ENCODE results near the gene KRTAP5-1. TPM values are rescaled to one million over a fixed set of nuclear protein-coding genes. Genes with fewer than 3 reads are reported as not detected.

Gene KRTAP5-1
- total RNA-seq, 4 donors from 2014 or later = not detected

DNA sequence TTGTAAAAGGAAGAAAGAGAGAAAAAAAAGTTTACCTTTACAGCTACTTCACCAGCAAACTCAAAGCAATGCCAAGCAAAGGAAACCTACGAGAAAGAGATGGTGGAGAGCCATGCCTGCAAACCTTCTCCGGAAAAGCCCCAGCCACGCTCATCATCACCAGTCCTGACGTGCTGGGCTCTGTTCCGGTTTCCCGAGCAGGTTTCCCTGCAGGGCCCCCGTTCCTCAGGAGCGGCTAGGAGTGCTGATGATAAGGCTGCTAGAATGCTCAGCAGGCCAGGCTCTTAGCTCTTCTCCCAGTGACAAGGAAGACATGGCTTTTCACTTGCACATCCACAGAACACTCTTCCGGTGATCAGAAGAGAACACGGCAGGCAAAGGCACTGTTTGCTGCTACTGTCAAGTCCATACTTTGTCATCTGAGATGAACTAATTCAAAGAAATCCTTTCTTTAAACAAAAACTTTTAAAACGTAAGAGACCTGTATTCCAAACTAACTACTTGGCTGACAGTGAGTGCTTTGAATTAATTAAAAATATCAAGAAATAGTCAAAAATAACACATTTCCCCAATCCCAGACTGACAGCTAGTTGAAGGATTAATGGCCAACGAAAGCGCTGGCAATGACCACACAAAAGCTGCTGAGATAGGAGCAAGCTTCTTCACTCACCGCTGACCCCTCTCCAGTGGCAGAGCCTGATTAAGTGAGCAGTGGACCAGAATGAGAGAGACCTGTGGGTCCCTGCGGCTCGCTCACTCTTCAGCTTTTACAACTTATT lies 48.8 kb downstream of the KRTAP5-1 start:
- DNase-seq (ENCODE audit: low spot score) (no peak), ATAC-seq (ENCODE audit: low FRiP score) (no peak)
- no peak for TF ChIP-seq CTCF (IDR thresholded peaks at IDR 0.05)

DNA sequence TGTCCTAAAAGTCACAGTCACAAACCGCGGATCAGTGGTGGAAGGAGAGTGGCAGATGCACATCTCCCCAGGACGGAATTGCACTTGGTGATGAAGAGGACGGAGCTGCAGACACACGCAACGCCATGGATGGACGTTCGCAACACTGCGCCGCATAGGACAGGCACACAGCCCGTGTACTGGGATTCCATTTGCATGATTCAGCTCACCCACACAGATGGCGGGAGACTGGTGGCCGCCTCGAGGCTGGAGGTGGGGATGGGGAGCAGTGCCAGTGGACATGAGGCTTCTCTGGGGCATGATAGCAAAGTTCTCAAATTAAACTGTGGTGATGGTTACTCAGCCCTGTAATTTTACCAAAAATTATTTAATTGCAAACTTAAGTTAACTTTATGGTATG lies 50.4 kb downstream of the KRTAP5-1 start:
- ATAC-seq (ENCODE audit: low FRiP score) (no peak), DNase-seq (ENCODE audit: low spot score) (no peak)
- no peak for TF ChIP-seq CTCF (IDR thresholded peaks at IDR 0.05)

Other genes starting within 250 kb of the KRTAP5-1 start
- gene BRSK2, start 195.3 kb downstream of the KRTAP5-1 start, total RNA-seq = 1 to 10 TPM in 1 of 4 donors, under 1 TPM in 2, not detected in 1; 0.72 to 1.6 (median 0.82) TPM
- 10 to 100 TPM; 27.3 to 64.9 (median 34.1) TPM for gene MOB2, start 98.5 kb downstream of the KRTAP5-1 start, total RNA-seq
- 1 to 10 TPM in 3 of 4 donors, under 1 TPM in 1; 0.47 to 5.6 (median 4.0) TPM for gene DUSP8, start 13.0 kb downstream of the KRTAP5-1 start, total RNA-seq
- not detected for gene KRTAP5-2, start 13.0 kb upstream of the KRTAP5-1 start, total RNA-seq
- gene KRTAP5-3, start 23.2 kb upstream of the KRTAP5-1 start, total RNA-seq = not detected
- not detected for gene KRTAP5-4, start 36.9 kb upstream of the KRTAP5-1 start, total RNA-seq
- not detected for gene KRTAP5-5, start 44.5 kb upstream of the KRTAP5-1 start, total RNA-seq
- gene KRTAP5-6, start 111.9 kb upstream of the KRTAP5-1 start, total RNA-seq = not detected
- gene IFITM10, start 165.3 kb upstream of the KRTAP5-1 start, total RNA-seq = 1 to 10 TPM in 3 of 4 donors, under 1 TPM in 1; 0.79 to 2.3 (median 1.6) TPM
- 1,000 to 10,000 TPM in 1 of 4 donors, 100 to 1,000 TPM in 3; 359 to 1,165 (median 624) TPM for gene CTSD, start 178.6 kb upstream of the KRTAP5-1 start, total RNA-seq
- not detected for gene SYT8, start 249.7 kb upstream of the KRTAP5-1 start, total RNA-seq

Measured in omental fat pad (tissue), 4 donors.